HG03139 (cell line): ENCODE data around the gene NRXN3.

Experiments
- ATAC-seq: cut with Tn5 transposase; IDR thresholded peaks from one replicate; pipeline ENCODE4 v1.9.1; 2021; ENCODE audit not compliant: unreplicated experiment

The NRXN3 gene

GRCh38 chr14:79426103-79426755, 1256.1 kb downstream of the NRXN3 start:
- ATAC-seq = no peak

- ATAC-seq = no peak
Observed at GRCh38 chr14:79432640-79433039, 1262.5 kb downstream of the NRXN3 start.

DNA sequence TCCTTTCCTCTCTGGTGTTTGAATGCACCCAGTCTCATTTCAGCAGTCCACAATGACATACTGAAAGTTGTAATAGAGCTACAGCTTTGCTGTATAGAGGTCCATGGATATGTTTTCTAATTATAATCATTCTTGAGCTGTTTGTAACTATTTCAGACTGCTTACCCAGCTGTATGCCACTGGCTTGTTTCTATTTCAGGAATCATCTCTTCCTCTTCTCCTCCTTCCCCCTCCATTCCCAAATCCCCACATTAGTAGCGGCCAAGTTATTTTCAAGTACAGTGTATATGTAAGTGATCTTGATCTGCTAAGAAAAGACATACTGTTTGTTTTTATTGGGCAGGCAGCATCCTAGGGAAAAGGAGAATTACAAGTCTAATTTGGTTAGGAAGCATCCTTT, 1266.2 kb downstream of the NRXN3 start:
- ATAC-seq = no peak

- no peak for ATAC-seq
Observed at GRCh38 chr14:79437951-79438350, 1267.8 kb downstream of the NRXN3 start.

DNA sequence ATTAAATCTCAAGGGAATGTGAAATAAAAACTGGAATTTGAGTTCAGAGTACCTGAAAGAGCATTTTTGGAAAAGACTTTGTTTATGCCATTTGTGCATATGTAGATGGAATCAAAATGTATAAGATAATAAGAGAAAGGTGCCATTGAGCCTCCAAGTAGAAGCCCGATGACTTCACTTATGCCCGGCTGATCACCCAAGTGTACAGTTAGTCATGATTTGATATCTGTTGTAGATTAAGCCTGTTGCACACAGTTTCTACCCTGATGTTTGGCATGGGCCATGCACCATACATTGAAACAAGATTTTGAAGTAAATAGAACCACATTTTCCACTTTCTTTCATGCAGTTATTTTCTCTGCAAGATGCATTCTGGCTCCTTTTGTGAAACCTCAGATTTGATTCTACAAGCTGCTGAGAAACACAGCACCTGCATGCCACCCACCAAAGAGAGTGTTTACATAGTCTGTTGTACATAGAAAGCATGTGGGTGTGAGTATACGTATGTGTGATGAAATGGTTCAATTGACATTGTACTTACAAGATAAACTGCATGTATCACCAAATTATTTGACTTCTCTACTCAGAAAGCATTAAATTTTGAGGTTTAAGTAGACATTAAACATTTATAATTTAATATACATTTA, 1268.6 kb downstream of the NRXN3 start:
- no peak for ATAC-seq

GRCh38 chr14:79442786-79443185, 1272.6 kb downstream of the NRXN3 start:
- ATAC-seq = no peak

GRCh38 chr14:79443602-79444001, 1273.4 kb downstream of the NRXN3 start:
- ATAC-seq = no peak

- ATAC-seq = no peak
Observed at GRCh38 chr14:79448960-79449359, 1278.8 kb downstream of the NRXN3 start.

DNA sequence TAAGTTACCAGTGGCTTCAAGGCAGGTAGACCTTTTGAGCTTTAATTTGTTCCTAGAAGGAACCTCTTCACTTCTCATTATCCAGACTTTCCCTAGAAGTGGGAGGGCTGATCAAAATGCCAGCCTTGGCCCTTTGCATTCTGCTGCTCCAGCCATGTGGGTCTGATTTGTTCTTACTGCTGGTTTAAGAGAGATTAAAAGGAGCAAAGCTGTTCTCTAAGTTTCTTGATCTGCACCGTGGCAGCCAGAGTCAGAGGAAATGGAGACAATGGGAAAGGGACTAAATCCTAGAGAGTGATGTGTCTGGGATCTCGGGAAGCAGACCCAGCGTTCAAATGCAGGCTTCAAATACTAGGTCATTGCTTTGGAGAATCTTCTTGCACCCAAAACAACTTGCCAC, 1281.4 kb downstream of the NRXN3 start:
- ATAC-seq = no peak

- no peak for ATAC-seq
Observed at GRCh38 chr14:79453276-79453675, 1283.1 kb downstream of the NRXN3 start.

DNA sequence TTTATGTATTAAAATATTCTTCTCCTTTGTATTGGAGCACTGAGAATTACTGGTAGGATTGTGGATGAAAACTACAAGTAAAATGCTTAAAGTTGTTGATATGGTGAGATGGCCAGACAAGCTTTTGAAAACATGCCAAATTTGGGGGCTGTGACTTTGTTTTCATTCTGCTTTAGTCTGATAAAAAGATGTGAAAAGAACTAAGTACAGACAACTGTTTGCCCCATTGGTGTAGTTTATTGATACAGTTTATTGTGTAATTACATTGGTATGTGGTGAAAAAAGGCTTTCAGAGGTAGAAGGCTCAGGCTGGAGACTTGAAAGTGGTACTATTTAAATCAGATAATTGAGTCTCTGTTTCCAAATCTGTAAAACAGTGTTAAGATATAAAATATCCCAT, 1294.3 kb downstream of the NRXN3 start:
- no peak for ATAC-seq

- no peak for ATAC-seq
Observed at GRCh38 chr14:79465651-79466050, 1295.5 kb downstream of the NRXN3 start.

DNA sequence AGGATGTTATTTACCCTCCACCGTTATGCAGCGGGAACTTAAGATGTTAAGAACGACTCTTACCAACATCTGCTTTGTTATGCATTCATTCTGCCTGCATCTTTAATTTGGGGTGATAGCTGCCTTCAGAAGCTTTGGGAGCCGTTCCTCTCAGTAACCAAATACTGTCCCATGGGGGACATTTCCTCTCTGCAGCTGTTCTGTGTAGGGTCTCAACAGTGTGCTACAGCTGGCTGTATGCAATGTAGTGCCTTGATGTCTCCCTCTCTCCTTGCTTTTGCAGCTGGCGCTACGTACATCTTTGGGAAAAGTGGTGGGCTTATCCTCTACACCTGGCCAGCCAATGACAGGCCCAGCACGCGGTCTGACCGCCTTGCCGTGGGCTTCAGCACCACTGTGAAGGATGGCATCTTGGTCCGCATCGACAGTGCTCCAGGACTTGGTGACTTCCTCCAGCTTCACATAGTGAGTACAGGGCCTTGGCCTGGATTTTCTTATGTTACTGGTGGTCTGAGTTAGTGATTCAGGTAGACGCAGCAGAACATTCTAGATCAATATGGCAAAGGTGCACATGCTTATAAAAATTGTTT, 1296.9 kb downstream of the NRXN3 start:
- ATAC-seq = no peak

DNA sequence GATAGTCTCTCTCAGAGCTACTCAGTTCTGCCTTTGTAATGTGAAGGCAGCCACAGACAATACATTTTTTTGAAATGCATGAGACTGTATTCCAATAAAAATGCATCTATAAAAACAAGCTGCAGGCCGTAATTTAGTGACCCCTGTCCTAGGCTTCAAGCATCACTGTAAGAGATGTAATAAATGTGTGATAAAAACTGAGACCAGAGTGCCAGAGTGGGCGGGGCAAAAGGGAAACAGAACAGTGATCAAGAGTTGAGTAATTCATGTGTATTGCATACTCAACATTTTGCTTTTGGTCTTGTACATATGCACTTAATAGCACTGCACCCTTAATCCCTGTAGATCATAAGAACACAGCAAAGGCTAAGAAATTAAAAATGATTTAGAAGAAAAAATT, 1297.7 kb downstream of the NRXN3 start:
- no peak for ATAC-seq

GRCh38 chr14:79468486-79468885, 1298.3 kb downstream of the NRXN3 start:
- no peak for ATAC-seq

- ATAC-seq = no peak
Observed at GRCh38 chr14:79473651-79474050, 1303.5 kb downstream of the NRXN3 start.

DNA sequence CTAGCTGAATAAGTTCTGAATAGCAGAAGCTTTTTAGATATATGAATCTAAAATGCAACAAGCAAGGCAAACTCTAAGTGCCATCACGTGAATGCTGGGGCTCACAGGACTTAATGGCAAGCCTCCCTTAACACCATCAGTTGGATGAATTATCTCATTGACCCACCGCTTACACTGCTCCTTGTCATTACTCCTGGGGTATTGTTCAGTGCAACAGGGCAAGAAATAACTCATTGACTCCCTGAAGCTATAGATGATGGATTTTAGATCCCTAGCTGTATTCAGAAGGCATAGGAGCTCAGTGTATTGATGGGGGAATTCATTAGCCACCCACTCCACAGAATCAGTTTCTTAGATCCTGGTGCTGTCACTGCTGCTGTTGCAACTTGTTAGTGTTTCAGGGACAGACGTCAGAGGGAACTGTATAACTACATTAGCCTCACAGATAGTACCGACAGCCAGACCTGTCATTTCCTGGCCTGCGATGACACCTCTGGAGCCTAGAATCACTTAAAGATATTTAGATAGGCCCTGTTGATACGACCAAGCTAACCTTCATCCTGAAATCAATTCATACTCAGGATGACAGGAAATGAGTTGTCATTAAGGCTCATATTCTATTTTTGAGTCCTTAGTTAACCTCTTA, 1305.8 kb downstream of the NRXN3 start:
- ATAC-seq = no peak

DNA sequence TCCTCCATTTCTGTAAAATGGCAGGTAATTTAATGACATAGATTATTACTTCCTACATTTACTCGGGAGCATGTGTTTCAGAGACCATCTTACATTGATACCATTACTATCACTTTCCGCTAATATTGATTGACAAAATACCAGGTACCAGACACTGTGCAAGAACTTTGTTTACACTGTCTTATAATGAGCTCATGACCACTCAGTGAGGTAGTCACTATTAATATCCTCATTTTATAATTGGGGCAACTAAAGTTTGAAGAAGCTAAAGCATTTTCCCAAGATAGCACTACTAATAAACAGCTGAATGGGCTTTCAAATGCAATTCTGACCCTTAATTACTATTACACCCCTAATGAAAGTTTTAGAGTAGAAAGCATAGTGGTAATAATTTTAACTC, 1306.4 kb downstream of the NRXN3 start:
- ATAC-seq = no peak

GRCh38 chr14:79480212-79480611, 1310.0 kb downstream of the NRXN3 start:
- ATAC-seq = no peak

- ATAC-seq = no peak
Observed at GRCh38 chr14:79482825-79483224, 1312.7 kb downstream of the NRXN3 start.

- no peak for ATAC-seq
Observed at GRCh38 chr14:79483477-79484388, 1313.6 kb downstream of the NRXN3 start.
